Stimulated activated CD8-positive, alpha-beta memory T cell treated with anti-CD3 and anti-CD28 coated beads, Interleukin-7, amount 100 ng/mL, for 48 hours (primary cell): ENCODE data around the gene ECHS1.
A peak's percentile ranks its signal among the peaks of the same experiment; 100 is the strongest.

Experiments used
- DNase-seq, 2 donors: peaks; one replicate each; pipeline ENCODE4 v3.0.0-alpha.2; 2020; ENCODE audit warnings: low read depth in 1 of 2; ENCODE audit errors: extremely low read depth in 1 of 2

The ECHS1 gene

DNA sequence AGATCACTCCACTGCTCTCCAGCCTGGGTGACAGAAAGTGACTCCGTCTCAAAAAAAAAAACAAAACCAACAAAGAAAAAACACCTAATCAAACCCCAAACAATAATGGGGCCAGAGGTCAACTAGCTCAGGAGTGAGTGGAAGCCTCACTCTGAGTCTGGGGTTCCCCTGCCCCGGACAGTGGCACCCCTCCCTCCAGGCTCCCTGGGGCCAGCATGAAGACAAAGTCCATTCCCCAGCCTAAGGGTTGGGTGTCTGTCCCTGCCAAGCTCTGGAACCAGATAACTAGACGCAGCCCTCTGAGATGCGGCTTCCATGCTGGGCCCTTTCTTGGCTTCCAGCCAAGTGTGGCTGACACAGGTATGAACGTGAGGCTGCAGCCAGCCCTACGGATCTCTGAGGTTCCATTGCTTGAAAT is 13.6 kb downstream of the ECHS1 start:
- no peak for DNase-seq

DNA sequence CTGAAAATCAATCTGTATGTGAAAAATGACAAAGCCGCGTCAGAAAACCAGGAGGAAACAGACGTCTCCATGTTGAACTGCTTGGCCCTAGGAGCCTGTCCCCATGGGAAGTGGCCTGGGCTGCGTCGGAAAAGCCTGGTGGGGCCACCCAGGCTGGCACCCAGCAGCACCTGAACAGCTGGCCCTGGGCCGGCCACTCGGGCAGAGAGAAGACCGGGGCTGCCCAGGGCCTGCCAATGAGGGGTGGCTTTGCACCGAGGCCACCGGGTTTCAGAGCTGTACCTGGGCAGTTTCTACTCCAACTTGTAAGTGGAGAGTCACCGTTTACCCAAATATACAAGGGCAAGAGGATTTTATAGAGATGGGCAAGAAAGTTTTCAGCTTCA is 14.2 kb downstream of the ECHS1 start:
- DNase-seq = no peak

DNA sequence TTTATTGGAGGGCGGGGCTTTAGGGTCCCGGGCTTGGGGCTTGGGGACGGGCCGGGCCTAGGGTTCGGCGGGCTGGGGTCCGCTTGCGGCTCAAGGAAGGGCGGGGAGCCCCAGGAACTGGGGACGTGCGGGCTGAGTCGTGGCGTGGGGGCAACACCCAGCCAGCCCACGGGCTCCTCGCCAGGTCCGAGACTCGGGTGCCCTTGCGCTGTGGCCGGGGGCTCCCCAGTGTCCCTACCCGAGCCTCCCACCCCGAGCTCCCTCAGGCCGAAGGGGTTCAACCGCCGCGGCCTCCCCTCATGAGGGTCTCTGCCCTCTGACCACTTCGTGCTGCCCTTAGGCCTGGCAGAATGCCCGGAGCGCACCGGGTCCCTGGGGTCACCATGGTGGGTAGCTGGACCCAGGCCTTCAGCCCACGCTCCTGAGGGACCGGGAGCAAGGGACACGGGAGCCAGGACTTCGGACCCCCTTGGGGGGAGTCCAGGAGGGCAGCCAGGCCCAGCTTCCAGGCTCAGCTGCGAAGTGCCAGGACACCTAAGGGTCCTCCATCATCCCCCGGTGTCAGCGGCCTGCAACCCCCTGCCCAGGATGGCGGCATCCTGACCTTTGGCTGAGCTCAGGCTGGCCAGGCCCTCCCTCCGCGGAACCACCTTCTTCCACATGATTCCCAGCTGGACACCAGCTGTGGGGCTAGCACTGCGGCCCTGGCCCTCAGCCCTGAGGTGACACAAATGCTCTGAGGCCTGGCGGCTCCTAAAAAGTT is 14.8 kb downstream of the ECHS1 start:
- DNase-seq = no peak

DNA sequence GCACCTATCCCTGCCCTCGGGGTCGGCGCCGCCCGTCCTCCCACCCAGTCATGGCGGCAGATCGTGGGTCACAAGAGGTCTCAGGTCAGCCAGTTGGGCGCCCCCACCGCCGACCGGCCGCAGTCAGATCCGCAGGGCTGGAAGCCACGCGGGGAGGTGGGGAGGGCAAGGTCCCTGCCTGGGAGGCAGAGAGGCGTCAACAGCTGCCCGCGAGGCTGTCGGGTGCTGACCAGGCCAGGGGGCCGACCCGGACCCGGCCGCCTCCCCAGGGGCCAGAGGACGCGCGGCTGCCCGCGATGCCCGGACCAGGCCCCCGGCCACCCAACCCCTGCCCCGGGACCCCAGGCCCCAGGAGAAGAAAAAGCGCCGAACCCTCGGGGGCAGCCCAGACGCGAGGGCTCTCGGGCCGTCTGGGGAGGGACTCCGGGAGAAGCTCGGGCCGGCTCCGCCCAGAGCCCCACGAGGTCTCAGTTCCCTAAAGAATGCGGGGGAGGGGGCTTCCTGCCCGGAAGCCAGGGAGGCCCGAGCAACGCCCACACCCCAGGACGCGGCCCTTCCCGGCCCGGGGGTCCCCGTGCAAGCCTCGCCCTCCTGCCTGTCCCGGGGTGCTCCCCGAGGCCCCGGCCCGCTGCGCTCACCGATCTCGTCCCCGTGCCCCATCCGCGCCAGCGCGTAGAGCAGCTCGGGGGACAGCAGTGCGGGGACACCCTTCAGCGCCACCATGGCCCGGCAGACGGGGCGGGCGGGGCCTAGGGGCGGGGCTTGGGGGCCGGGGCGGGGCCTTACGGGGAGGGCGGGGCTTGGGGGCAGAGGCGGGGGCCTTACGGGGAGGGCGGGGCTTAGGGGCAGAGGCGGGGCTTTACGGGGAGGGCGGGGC is 15.6 kb downstream of the ECHS1 start, which contains the start of gene FUOM:
Gene FUOM (minus strand): TSS at position 735 of the 877 bp plus-strand sequence. CDS start 12 bp downstream, at position 723.
- DNase-seq = peak; percentile 65 to 66

DNA sequence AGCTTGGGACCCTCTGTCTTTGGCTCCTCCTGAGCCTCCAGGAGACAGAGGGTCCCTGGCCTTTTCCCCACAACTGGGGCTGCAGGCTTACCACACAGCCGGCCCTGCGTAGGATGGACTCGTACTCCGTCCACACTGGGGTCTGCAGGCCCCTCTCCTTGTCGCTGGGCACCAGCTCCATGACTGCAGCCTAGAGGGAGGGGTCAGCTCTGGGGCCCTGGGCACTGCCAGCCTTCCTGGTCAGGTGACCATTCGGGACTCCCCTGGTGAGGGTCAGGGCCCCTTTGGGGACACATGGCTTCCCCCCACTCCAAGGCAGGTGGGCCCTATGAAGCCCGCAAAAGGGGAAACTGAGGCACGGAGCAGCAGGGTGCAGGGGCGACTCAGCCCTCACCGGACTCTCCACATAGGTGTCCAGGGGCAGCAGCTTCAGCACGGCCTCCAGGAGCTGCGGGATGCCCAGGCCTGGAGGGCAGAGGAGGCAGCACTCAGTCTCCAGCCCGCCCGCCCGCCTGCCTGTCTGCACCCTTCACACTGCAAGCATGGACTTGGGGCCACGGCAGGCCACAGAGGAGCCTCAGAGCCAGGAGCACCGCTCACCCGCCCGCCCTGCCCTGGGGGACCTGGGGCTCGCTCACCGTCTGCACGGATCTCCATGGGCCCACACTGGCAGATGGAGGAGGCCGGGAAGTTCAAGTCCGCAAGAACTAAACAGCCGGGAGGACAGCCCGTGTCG is 16.4 kb downstream of the ECHS1 start:
- no peak for DNase-seq

DNA sequence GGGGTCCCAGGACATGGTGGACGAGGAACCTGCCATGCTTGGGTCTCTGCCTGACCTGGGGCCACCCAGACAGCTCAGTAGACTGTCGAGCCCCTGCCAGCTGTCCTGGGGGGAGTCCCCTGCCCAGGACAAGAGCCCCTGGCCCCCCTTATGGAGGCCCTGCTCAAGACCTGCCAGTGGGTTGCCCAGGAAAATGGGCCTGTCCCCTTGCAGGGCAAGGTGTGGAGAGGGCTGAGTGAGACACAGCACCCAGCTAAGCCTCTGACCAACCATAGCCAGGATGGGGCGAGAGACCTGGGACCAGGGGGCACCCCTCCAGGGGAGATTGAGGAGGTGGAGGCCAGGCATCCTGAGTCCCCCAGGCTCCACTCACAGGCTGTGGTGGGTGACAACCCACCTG is 17.2 kb downstream of the ECHS1 start:
- no peak for DNase-seq

DNA sequence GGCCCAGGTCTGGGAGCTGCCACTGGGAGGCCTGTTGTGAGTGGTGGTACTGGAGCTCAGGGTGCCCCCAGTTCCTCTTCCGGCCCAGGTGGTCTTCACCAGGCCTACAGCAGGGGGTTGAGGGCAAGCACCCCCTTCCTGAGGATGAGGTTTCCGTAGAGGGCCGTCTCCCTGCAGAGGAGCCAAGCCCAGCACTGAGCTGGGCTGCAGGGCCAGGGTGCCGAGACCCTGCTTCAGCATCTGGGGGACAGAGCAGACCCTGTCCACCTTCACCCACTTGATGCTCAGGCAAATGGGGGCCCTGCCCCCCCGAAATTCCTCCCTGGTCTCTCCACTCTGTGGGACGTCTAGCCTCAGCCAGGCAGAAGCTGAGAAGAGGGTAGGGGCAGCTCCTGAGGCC is 17.9 kb downstream of the ECHS1 start:
- DNase-seq = no peak

DNA sequence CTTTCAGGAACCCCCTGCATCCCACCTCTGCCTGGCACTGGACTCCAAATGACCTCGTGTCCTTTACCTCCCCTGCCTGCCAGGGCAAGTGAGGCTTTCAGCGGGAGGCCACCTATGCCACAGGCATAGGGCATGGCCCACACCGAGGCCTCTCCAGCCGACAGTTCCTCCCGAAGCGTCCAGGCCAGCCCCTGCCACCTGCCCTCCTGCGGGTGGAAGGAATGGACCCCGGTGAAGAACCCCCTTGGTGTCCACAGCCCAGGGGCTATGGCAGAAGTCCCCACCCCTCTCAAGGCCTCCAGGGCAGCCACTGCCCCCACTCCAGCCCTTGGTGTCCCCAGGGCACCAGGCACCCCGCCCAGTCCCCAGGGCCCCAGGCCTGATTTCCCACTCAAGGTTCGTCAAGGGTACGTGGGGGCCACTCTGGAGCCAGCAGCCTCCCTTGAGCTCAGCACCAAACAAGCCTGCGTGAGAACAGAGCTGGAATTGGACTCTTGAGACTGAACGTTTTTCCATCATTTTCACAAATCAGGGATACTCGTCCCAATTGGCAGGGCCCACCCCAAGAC is 18.4 kb downstream of the ECHS1 start:
- no peak for DNase-seq

DNA sequence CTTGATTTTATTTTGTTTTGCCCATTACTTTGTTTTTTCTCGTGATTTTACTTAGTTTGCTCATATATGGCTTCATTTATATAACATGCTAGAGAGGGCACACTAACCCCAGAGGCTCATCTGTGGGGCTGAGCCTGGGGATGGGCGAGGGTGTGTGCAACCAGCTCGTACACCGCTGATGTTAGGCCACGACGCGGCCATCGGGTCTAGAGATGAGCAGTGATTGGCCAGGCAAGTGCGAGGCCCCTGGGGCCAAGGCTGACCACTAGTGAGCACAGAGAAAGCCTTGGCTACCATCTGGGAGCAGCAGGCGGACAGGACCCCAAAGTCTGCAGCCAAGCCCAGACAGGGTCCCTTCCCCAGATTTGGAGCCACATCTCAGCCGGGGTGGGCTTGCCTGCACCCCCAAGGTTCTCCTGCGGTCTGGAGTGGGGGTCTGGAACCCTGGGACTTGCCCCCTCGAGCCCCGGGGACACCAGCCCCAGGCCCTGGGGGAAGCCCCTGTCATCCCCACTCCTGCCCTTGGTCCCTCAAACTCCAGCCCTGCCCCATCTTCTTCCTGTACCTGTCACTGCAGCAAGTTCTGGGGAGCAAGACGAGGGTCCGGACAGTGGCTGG is 19.1 kb downstream of the ECHS1 start:
- DNase-seq = no peak

DNA sequence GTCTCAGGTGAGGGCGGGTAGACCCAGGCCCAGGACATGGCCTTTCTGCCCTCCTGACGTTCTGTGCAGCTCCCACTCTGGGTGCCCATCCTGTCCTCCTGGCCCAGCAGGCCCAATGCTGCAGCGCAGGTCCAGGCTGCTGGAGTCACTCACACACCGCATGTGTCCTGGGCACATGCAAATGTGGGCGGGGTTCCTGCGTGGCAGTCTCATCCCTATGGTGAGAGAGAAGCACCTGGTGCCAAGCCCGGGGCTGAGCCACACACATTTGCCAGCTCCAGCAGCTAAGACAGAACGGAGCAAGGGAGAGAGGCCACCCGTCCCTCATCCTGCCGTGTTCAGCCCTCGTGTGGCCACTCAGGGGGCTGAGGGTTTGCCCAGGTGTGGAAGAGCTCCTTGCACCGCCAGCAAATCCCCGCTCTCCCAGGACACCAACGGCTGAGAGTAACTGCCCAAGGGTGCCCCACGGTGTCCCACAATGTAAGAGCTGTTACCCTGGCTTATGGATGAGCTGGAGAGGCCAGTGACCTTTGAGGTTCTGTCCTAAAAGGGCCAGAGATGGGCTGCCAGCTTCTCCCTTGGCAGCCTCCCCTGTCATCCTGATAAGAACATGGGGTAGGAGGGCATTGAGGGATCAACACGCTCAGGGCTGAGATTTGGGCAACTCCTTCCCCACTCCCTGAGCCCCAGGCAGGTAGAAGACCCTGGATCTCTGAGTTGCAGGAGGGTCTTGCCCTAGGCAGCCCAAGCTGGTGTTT is 19.8 kb downstream of the ECHS1 start:
- no peak for DNase-seq

DNA sequence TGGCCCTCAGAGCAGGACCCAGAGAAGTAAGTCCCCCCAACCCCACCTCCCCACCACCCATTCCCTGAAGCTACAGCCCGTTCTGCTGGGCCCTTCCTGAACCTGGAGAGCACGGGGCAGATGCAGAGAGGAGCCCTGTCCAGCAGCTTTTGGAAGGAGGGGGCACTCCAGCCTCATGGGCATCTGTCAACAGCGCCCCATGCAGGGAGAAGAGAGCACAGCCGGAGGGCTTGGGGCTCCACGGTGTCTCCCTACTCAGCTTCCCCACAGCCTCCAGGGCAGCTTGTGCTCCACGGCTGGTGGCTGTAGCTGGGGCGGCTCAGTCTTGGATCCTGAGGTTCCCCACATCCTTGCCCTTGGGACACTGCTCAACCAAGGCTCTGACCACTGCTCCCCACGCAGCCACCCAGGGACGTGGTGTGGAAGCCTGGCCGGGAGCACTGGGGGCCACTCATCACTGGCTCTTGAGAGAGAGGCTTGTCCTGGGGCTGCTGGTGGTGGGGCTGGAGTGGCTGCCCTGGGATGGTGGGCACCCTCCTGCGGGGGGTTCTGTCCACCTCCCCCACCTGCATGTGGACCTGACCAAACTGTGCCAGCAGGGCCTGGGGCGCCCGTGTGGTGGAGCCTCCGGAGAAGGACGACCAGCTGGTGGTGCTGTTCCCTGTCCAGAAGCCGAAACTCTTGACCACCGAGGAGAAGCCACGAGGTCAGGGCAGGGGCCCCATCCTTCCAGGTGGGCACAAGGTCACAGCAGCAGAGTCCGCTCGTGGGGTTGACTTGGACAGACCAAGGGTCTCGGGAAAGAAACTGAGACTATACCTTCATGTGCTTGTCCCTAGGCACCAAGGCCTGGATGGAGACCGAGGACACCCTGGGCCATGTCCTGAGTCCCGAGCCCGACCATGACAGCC is 21.5 kb downstream of the ECHS1 start:
- no peak for DNase-seq

DNA sequence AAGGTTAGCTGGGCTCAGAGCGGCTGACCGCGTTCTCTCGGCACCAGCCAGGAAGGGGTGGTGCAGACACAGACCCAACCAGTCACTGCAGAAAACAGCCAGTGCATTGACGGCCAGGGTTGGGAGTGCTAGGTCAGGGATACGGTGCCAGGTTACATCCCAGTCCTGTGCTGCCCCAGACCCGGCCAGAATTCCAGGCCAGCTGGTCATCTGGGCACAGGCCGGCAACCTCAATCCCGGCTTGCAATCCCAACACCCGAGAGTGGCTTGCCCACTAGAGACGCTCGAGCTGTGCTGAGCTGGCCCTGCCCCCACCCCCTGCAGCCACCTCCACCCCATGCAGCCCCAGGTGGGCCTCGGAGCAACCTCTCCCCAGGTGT is 22.2 kb downstream of the ECHS1 start:
- DNase-seq = no peak

DNA sequence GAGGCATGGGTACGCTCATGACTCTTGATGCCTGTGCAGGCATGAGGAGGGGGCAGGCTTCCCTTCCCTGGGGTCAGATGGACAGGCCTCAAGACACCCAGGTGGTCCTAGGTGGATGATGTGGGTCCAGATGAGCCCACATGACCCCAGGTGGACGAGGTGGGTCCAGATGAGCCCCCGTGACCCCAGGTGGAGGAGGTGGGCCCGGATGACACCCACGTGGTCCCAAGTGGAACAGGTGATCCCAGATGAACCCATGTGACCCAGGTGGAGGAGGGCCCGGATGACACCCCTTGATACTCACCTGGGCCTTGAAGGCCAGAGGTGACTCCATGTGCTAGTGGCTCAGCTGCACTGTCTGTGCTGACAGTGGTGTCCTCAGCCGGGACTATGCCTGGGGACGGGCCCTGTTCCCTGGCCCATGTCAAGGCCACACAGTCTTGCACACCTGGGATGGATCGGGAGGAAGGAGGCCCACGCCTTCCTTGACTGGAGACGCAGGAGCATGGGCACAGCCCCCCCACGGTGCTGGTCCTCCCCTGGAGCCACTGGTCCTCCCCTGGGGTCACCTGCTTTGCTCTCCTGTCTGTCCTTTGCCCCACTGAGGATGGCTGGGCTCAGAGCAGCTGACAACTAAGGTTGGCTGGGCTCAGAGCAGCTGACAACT is 22.7 kb downstream of the ECHS1 start:
- DNase-seq = no peak

DNA sequence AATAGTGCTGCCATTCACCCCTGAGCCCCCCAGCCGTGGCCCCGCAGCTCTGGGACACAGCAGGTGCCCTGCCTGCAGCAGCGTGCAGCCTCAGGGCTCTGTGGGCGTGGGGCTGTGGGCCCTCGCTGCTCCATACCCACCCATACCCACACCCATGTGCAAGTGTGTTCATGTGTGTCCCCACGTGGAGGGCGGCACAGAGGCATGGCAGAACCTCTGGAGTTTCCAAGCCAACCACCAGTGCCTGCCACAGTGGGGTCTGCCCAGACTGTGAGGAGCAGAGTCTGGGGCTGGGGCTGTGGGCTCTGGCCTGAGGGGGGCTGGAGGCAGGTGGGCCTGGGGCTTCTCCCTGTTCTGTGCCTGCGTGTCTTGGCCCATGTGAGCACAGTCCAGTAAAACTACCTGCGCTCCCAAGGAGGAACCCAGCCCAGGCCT is 23.6 kb downstream of the ECHS1 start:
- DNase-seq = no peak

DNA sequence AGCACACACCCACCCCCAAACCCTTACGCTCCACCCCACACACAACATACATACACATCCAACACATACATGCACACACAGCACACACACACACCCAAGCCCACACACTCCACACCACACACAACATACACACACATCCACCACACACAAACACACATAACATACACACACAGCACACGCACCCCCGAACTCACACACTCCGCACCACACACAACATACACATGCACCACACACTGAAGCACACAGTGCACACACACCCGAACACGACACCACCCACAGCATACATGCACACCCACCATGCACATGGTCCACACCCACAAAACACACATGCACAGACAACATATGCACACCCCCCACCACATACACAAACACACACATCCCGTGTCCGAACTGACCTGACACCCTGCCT is 24.0 kb downstream of the ECHS1 start:
- no peak for DNase-seq

DNA sequence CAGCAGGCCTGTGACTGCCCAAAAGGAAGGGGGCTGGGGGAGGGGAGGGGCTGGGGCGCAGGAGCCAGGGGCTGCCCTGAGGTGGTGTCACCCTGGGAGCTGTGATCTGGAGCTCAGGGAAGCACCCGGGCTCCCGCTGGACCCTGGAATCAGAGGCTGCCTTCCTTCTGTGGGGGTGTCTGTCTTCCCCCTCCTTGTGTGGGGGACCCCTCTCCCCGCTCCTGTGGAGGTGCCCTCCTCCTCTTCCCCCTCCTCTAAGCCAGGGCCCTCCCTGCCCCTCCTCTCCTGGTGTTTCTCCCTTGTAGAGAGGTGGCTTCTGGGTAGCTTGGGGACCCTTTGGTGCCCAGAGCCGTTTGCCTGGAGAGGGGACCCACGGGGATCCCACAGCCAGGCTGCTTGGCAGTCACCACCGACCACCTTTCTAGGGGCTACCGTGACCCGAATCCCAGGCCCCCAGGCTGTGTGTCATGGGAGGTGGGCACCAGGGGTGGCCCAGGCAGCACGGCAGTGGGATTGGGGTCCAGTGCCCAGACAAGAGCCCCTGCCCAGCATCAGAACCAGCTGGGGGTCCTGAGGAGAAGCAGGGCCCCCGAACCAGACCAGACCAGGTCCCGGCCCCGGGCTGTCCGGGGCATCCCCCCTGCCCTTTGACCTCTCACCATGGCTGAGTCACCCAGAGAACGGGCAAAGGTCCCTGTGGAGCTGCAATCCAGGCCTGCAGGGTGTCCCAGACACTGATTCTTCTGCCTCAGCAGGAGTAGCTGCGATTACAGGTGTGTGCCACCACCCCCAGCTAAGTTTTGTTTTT is 25.2 kb downstream of the ECHS1 start:
- DNase-seq = no peak

DNA sequence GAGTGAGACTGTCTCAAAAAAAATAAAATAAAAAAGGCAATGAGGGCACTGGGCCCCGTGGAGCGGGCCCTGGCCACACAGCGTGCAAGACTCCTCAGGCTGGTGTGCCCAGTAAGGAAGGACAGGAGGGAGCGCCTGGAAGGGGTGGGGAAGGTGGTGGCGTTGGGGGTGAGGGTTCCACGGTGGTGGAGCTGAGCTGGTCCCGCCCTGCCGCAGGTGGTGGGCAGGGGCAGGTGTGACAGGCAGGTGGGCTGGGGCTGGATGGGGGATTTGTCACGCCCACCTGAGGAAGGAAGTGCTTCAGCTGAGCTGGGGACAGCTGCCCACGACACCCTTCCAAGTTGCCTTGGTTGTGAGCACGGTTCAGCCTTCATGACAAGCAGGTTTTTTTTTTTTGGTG is 26.7 kb downstream of the ECHS1 start:
- DNase-seq = no peak
